Duodenal mucosa (tissue), 2 donors: ENCODE results near the gene ARHGAP33.

Source experiments
- H3K27ac ChIP-seq: one replicate; pipeline ENCODE4 v1.7.0; 2013; ENCODE audit warnings: low read depth, low read length
- H3K27me3 ChIP-seq, 2 donors: one replicate each; pipeline ENCODE4 v1.7.0; 2013; ENCODE audit warnings: low read length in 2 of 2, control low read depth in 1 of 2; ENCODE audit not compliant: insufficient read depth in 2 of 2, control insufficient read depth in 1 of 2
- H3K36me3 ChIP-seq, 2 donors: one replicate each; pipeline ENCODE4 v1.7.0; 2013; ENCODE audit warnings: low read length in 2 of 2, control low read depth in 1 of 2; ENCODE audit not compliant: insufficient read depth in 2 of 2, control insufficient read depth in 1 of 2
- H3K4me1 ChIP-seq, 2 donors: one replicate each; pipeline ENCODE4 v1.7.0; 2013; ENCODE audit warnings: low read length in 2 of 2, control low read depth in 1 of 2; ENCODE audit not compliant: insufficient read depth in 2 of 2, control insufficient read depth in 1 of 2
- H3K4me3 ChIP-seq, 2 donors: one replicate each; pipeline ENCODE4 v1.7.0; 2013; ENCODE audit warnings: low read length in 2 of 2, low read depth in 1 of 2
- H3K9ac ChIP-seq, 2 donors: one replicate each; pipeline ENCODE4 v1.7.0; 2013; ENCODE audit warnings: low read length in 2 of 2, low read depth in 1 of 2
- H3K9me3 ChIP-seq, 2 donors: one replicate each; pipeline ENCODE4 v1.7.0; 2013; ENCODE audit warnings: low read length in 2 of 2, control low read depth in 1 of 2; ENCODE audit not compliant: control insufficient read depth in 1 of 2

ARHGAP33 gene

GRCh38 chr19:35780058-35780457 is 4.7 kb downstream of the ARHGAP33 start:
- no peaks in the 10 kb centered on the region for H3K9me3 ChIP-seq
- H3K36me3 ChIP-seq = peaks cover 0 to 6% of the 10 kb centered on the region in 2 donors
- H3K4me3 ChIP-seq = no peak overlapping the region
- H3K27ac ChIP-seq = no peak overlapping the region
- peaks cover 5% of the 10 kb centered on the region in 2 donors for H3K4me1 ChIP-seq
- no peak overlapping the region for H3K9ac ChIP-seq
- no peaks in the 10 kb centered on the region for H3K27me3 ChIP-seq

DNA sequence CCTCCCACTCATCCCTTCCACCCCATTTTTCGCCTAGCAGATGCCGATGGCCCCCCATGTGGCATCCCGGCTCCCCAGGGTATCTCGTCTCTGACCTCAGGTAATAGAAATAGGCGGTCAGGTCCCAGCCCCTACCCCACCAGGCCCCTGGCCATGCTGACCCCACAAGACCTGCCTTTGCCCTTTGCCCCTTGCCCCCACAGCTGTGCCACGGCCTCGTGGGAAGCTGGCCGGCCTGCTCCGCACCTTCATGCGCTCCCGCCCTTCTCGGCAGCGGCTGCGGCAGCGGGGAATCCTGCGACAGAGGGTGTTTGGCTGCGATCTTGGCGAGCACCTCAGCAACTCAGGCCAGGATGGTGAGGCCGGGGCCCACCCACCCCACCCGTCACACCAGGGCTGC is 5.4 kb downstream of the ARHGAP33 start:
- Histone ChIP-seq H3K9ac (no peak overlapping the region), H3K36me3 (peaks cover 0 to 6% of the 10 kb centered on the region in 2 donors), H3K4me1 (peaks cover 5% of the 10 kb centered on the region in 2 donors), H3K4me3 (no peak overlapping the region), H3K27ac (no peak overlapping the region), H3K9me3 (no peaks in the 10 kb centered on the region), H3K27me3 (no peaks in the 10 kb centered on the region)

DNA sequence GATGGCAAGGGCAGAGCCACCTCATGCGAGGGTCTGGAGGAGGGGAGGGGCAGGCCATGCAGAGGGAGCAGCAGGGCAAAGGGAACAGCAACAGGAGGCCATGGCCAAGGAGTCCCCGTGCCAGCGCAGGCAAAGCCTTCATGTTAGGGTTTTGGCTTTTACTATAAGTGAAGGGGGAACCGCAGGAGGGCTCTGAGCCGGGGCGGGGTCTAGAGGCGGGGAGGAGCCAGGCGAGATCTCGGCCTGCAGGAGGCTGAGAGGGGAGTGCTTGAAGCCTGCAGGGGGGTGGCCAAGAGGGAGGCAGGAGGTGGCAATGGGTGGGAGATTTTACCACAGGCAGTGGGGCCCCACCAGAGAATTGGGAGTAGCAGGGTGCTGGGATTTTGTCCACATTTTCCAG is 6.3 kb downstream of the ARHGAP33 start:
- Histone ChIP-seq H3K4me1 (no peaks in the 10 kb centered on the region), H3K27ac (no peak overlapping the region), H3K9ac (no peak overlapping the region), H3K27me3 (no peaks in the 10 kb centered on the region), H3K9me3 (no peaks in the 10 kb centered on the region), H3K36me3 (peaks cover 0 to 6% of the 10 kb centered on the region in 2 donors), H3K4me3 (no peak overlapping the region)

DNA sequence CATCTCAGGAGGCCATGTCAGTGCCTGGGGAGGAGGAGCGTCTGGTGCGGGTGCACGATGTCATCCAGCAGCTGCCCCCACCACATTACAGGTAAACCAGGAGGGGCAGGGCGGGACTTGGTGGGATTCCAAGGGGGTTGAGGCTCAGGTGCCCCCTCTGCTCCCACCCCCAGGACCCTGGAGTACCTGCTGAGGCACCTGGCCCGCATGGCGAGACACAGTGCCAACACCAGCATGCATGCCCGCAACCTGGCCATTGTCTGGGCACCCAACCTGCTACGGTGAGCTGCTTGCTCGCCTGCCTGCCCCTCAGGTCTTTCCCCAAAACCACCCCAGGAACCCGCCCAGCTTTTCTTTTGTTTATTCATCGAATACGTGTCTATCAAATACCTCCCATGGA is 7.2 kb downstream of the ARHGAP33 start:
- H3K4me1 ChIP-seq = no peaks in the 10 kb centered on the region
- peaks cover 0 to 6% of the 10 kb centered on the region in 2 donors for H3K36me3 ChIP-seq
- no peak overlapping the region for H3K27ac ChIP-seq
- no peaks in the 10 kb centered on the region for H3K27me3 ChIP-seq
- no peak overlapping the region for H3K4me3 ChIP-seq
- H3K9me3 ChIP-seq = no peaks in the 10 kb centered on the region
- H3K9ac ChIP-seq = no peak overlapping the region

DNA sequence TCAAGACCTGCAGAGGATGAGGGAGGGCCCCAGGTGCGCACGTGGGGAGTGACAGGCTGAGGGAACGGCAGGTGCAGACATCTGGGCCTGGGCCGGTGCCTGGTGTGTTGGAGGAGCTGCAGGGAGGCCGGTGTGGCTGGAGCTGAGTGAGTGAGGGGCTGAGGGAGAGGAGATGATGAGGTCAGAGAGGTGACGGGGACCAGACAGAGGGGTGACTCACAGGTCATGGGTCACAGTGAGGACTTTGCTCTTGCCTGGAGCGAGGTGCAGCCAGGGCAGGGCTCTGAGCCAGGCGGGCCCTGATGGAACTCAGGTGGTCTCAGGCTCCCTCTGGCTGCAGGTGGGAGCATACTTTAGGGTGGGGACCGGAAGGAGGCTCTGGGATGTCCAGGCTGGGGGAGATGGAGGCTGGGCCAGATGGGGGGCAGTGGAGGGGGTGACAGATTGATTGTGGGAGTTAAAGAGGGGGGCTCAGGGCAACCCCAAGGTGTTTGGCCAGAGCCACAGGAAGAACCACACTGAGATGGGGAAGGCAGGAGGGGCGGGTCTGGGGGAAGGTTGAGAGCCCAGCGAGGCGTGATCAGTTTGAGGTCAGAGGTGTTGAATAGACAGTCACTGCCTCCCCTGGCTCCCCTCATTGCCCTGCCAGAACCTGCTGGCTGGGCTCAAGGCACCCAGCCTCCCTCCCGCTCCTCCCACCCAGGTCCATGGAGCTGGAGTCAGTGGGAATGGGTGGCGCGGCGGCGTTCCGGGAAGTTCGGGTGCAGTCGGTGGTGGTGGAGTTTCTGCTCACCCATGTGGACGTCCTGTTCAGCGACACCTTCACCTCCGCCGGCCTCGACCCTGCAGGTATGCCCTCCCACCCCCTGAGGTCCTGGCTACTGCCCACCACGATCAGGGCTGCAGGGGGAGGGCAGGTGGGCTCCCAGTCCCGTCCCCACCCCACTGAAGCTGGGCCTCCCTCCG is 8.4 kb downstream of the ARHGAP33 start:
- Histone ChIP-seq H3K27me3 (no peaks in the 10 kb centered on the region), H3K27ac (no peak overlapping the region), H3K4me3 (no peak overlapping the region)

GRCh38 chr19:35784503-35785338 is 9.4 kb downstream of the ARHGAP33 start:
- Histone ChIP-seq H3K4me1 (no peaks in the 10 kb centered on the region), H3K9me3 (no peaks in the 10 kb centered on the region), H3K27ac (no peak overlapping the region), H3K9ac (no peak overlapping the region), H3K27me3 (no peaks in the 10 kb centered on the region), H3K4me3 (no peak overlapping the region), H3K36me3 (peaks cover 0 to 3% of the 10 kb centered on the region in 2 donors)

More for the DNA sequence above, 8.4 kb downstream of the ARHGAP33 start:
- Histone ChIP-seq H3K4me1 (no peaks in the 10 kb centered on the region), H3K9me3 (no peaks in the 10 kb centered on the region), H3K9ac (no peak overlapping the region), H3K36me3 (peaks cover 0 to 5% of the 10 kb centered on the region in 2 donors)

GRCh38 chr19:35785339-35785627 is 9.9 kb downstream of the ARHGAP33 start:
- H3K4me1 ChIP-seq = no peaks in the 10 kb centered on the region
- no peak overlapping the region for H3K9ac ChIP-seq
- no peaks in the 10 kb centered on the region for H3K9me3 ChIP-seq
- no peaks in the 10 kb centered on the region for H3K27me3 ChIP-seq
- no peaks in the 10 kb centered on the region for H3K36me3 ChIP-seq
- no peak overlapping the region for H3K27ac ChIP-seq
- no peak overlapping the region for H3K4me3 ChIP-seq

DNA sequence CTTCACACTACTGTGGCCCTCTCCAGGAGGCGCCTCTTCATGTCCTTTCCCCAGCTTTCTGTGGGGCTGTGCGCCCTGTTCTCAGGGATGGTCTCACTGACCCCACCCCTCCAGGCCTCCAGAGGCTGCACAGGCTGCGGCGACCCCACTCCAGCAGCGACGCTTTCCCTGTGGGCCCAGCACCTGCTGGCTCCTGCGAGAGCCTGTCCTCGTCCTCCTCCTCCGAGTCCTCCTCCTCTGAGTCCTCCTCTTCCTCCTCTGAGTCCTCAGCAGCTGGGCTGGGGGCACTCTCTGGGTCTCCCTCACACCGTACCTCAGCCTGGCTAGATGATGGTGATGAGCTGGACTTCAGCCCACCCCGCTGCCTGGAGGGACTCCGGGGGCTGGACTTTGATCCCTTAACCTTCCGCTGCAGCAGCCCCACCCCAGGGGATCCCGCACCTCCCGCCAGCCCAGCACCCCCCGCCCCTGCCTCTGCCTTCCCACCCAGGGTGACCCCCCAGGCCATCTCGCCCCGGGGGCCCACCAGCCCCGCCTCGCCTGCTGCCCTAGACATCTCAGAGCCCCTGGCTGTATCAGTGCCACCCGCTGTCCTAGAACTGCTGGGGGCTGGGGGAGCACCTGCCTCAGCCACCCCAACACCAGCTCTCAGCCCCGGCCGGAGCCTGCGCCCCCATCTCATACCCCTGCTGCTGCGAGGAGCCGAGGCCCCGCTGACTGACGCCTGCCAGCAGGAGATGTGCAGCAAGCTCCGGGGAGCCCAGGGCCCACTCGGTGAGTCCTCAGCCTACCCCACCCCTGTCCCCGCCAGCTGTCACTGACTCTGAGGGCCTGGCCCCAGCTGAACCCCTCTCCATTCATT is 11.2 kb downstream of the ARHGAP33 start:
- Histone ChIP-seq H3K4me3 (no peak overlapping the region), H3K36me3 (no peaks in the 10 kb centered on the region), H3K27me3 (no peaks in the 10 kb centered on the region), H3K27ac (no peak overlapping the region), H3K4me1 (no peaks in the 10 kb centered on the region), H3K9me3 (no peaks in the 10 kb centered on the region), H3K9ac (no peak overlapping the region)

GRCh38 chr19:35787227-35787799 is 11.9 kb downstream of the ARHGAP33 start:
- Histone ChIP-seq H3K36me3 (no peaks in the 10 kb centered on the region), H3K27me3 (no peaks in the 10 kb centered on the region), H3K4me1 (no peaks in the 10 kb centered on the region), H3K4me3 (no peak overlapping the region), H3K9me3 (no peaks in the 10 kb centered on the region), H3K9ac (no peak overlapping the region), H3K27ac (no peak overlapping the region)
